GM12878 (cell line): ENCODE results near the gene SAPCD2. TPM values are rescaled to one million over a fixed set of nuclear protein-coding genes. Genes with fewer than 3 reads are reported as not detected.

Experiments used
- ATAC-seq: fragments of 200-7000 bp; cut with Tn5 transposase; 3 replicates; pipeline ENCODE4 v1.9.1; 2020; ENCODE audit warnings: mild to moderate bottlenecking, moderate library complexity
- BruUV-seq: library from RNA; stranded (reverse); fragments of 400-500 nt; replicated peaks from 2 replicates; lab custom pipeline; 2021; lab: Mats Ljungman, UMichigan
- CTCF ChIA-PET: fragments of 300-600 bp; sonication (Branson Sonifier 250); formaldehyde crosslinking; extraction: SDS; loops from one replicate; lab custom pipeline; 2021; ENCODE audit warnings: inconsistent platforms; lab: Yijun Ruan, JAX
- POLR2A ChIA-PET: fragments of 350-600 bp; formaldehyde crosslinking; extraction: SDS; loops from one replicate; lab custom pipeline; 2021; ENCODE audit warnings: inconsistent platforms; lab: Charles Lee
- RAD21 ChIA-PET: fragments of 300-600 bp; sonication (Branson Sonifier 250); formaldehyde crosslinking; loops from one replicate; lab custom pipeline; 2023; ENCODE audit warnings: antibody characterized with exemption; ENCODE audit not compliant: unreplicated experiment; lab: Charles Lee
- SMC1A ChIA-PET: fragments of 300-600 bp; sonication (Branson Sonifier 250); formaldehyde crosslinking; loops from one replicate; lab custom pipeline; 2023; ENCODE audit not compliant: unreplicated experiment, uncharacterized antibody; lab: Charles Lee
- DNase-seq: peaks from one replicate; pipeline ENCODE4 v3.0.0-alpha.2; 2011; ENCODE audit warnings: low read depth, low spot score
- FAIRE-seq: peaks from 3 replicates; lab custom pipeline; 2011; peaks lifted over from hg19 to GRCh38; lab: Jason Lieb, UNC
- H2AFZ ChIP-seq: 2 replicates; pipeline ENCODE4 v1.6.0; 2011; ENCODE audit warnings: low read depth, low read length, control low read depth; ENCODE audit not compliant: control insufficient read depth
- H3K27ac ChIP-seq: 2 replicates; pipeline ENCODE4 v1.5.1; 2011; ENCODE audit warnings: control low read depth; ENCODE audit not compliant: control insufficient read depth, insufficient read depth
- H3K27me3 ChIP-seq, 2 experiments: replicated peaks in 1 of 2; 2 replicates each; pipeline versions ENCODE4 v1.6.0 to v1.6.1; 2011; ENCODE audit warnings: low read length in 1 of 2; ENCODE audit not compliant: control insufficient read depth in 2 of 2, insufficient read depth in 2 of 2
- H3K36me3 ChIP-seq, 2 experiments: 2 replicates each; pipeline ENCODE4 v1.5.1; 2011; ENCODE audit warnings: low read length in 1 of 2; ENCODE audit not compliant: control insufficient read depth in 2 of 2, insufficient read depth in 2 of 2
- H3K4me1 ChIP-seq: 2 replicates; pipeline ENCODE4 v1.6.1; 2011; ENCODE audit warnings: mild to moderate bottlenecking, low read length, moderate library complexity, mixed read lengths; ENCODE audit not compliant: control insufficient read depth, insufficient read depth
- H3K4me2 ChIP-seq: 2 replicates; pipeline ENCODE4 v1.6.0; 2011; ENCODE audit warnings: control low read depth; ENCODE audit not compliant: control insufficient read depth, insufficient read depth
- H3K4me3 ChIP-seq: fragments of 200-600 bp; sonication (generic); 2 replicates; pipeline ENCODE4 v1.5.1; 2016
- H3K79me2 ChIP-seq: 2 replicates; pipeline ENCODE4 v1.6.0; 2011; ENCODE audit warnings: low read length; ENCODE audit not compliant: control insufficient read depth, insufficient read depth
- H3K9ac ChIP-seq: 2 replicates; pipeline ENCODE4 v1.8.0; 2011; ENCODE audit warnings: low read length, control low read depth, mixed read lengths; ENCODE audit not compliant: control insufficient read depth, insufficient read depth
- H3K9me3 ChIP-seq: replicated peaks from 3 replicates; pipeline ENCODE4 v1.5.1; 2011; ENCODE audit warnings: mild to moderate bottlenecking, low read length; ENCODE audit not compliant: control insufficient read depth, insufficient read depth
- H4K20me1 ChIP-seq: 2 replicates; pipeline ENCODE4 v1.6.0; 2011; ENCODE audit not compliant: control insufficient read depth, insufficient read depth
- BACH1 ChIP-seq: fragments of 450-650 bp; IDR thresholded peaks from 2 replicates; pipeline ENCODE4 v1.6.1; 2017; ENCODE audit warnings: mild to moderate bottlenecking, borderline replicate concordance
- CBX5 ChIP-seq: sonication (generic); IDR thresholded peaks from 2 replicates; pipeline ENCODE4 v1.6.1; 2016; ENCODE audit warnings: low read depth, moderate library complexity, mild to moderate bottlenecking, inconsistent platforms
- EP300 ChIP-seq, 2 experiments: fragments of 150-350 bp in 1 of 2; IDR thresholded peaks; 2 replicates each; pipeline ENCODE4 v1.6.1; 2011 to 2012; ENCODE audit warnings: low read depth in 2 of 2, low read length in 2 of 2, borderline replicate concordance in 1 of 2, improper control_type of control experiment in 1 of 2, inconsistent platforms in 1 of 2; ENCODE audit not compliant: control insufficient read depth in 1 of 2
- MEF2B ChIP-seq: fragments of 450-650 bp; IDR thresholded peaks from 2 replicates; pipeline ENCODE4 v1.6.1; 2018; ENCODE audit warnings: mild to moderate bottlenecking, moderate library complexity; ENCODE audit not compliant: partially characterized antibody, poor library complexity, severe bottlenecking
- NBN ChIP-seq: fragments of 450-650 bp; IDR thresholded peaks from 2 replicates; pipeline ENCODE4 v1.6.1; 2016
- RB1 ChIP-seq: fragments of 450-650 bp; formaldehyde crosslinking; IDR thresholded peaks from 2 replicates; pipeline ENCODE4 v1.6.1; 2017; ENCODE audit warnings: mild to moderate bottlenecking, borderline replicate concordance
- RCOR1 ChIP-seq: conservative IDR thresholded peaks from 2 replicates; pipeline ENCODE4 v1.6.1; 2012; ENCODE audit warnings: low read depth, low read length, improper control_type of control experiment
- SREBF2 ChIP-seq: IDR thresholded peaks from 2 replicates; pipeline ENCODE4 v1.6.1; 2012; ENCODE audit warnings: mild to moderate bottlenecking, low read length
- SRF ChIP-seq, 2 experiments: IDR thresholded peaks; 2 replicates each; pipeline ENCODE4 v1.6.1; 2011; ENCODE audit warnings: low read depth in 2 of 2, low read length in 2 of 2, mild to moderate bottlenecking in 1 of 2, moderate library complexity in 1 of 2
- TARDBP ChIP-seq: IDR thresholded peaks from 2 replicates; pipeline ENCODE4 v1.6.1; 2016; ENCODE audit warnings: borderline replicate concordance
- WGBS: methylation state at CpG from one replicate; pipeline ENCODE4 v1.1.6; 2016; ENCODE audit warnings: low lambda C conversion rate; ENCODE audit not compliant: insufficient replicate concordance, insufficient coverage; ENCODE audit errors: missing lambda C conversion rate; 5-methylcytosine and 5-hydroxymethylcytosine counted together
- in situ Hi-C: fragments of 300-500 bp; cut with MboI; formaldehyde crosslinking; loops from 9 replicates; pipeline ENCODE4 v1.14.3; 2018; ENCODE audit warnings: mixed read lengths
- intact Hi-C: fragments of 100-400 bp; cut with micrococcal nuclease; formaldehyde crosslinking; loops from one replicate; pipeline ENCODE4 v1.14.2; 2022; ENCODE audit not compliant: unreplicated experiment
- polyA plus RNA-seq, 11 experiments: library from polyadenylated mRNA; depleted of rRNA in 4 of 11; unstranded in 6 of 11; stranded (reverse) in 5 of 11; fragments of >200 nt; fragmentation: Nextera tagmentation in 4 of 11; fragmentation: Illumina TruSeq in 1 of 11; extraction: Ambion mirVana in 4 of 11; extraction: Trizol in 1 of 11; gene quantifications; 1 replicate in 1 of 11; 2 replicates in 10 of 11; pipeline versions ENCODE4 v1.2.1 to v1.2.3, GENCODE V29; 2011 to 2016; ENCODE audit warnings: inconsistent platforms in 2 of 11, missing spikeins in 2 of 11, low read depth in 1 of 11
- total RNA-seq, 4 experiments: library from RNA; depleted of rRNA in 3 of 4; stranded (reverse); fragments of >200 nt in 3 of 4; fragmentation: Illumina TruSeq in 1 of 4; extraction: Trizol in 1 of 4; gene quantifications; 2 replicates each; pipeline versions ENCODE4 v1.2.1 to v1.2.3, GENCODE V29; 2013 to 2021
- TF ChIP-seq, protein P1 (sequence below): fragments of 450-650 bp; IDR thresholded peaks from 2 replicates; pipeline ENCODE4 v1.6.1; 2016; ENCODE audit warnings: mild to moderate bottlenecking
- TF ChIP-seq, protein P2 (sequence below): fragments of 450-650 bp; IDR thresholded peaks from 2 replicates; pipeline ENCODE4 v1.6.1; 2016; ENCODE audit warnings: mild to moderate bottlenecking, moderate library complexity, borderline replicate concordance

SAPCD2 gene
- total and polyA plus RNA-seq, 10 of the 15 experiments (the other 5 are each of a cell fraction or from before 2014, with no cell fraction given): 1.6 to 35.2 (median 7.2) TPM

DNA sequence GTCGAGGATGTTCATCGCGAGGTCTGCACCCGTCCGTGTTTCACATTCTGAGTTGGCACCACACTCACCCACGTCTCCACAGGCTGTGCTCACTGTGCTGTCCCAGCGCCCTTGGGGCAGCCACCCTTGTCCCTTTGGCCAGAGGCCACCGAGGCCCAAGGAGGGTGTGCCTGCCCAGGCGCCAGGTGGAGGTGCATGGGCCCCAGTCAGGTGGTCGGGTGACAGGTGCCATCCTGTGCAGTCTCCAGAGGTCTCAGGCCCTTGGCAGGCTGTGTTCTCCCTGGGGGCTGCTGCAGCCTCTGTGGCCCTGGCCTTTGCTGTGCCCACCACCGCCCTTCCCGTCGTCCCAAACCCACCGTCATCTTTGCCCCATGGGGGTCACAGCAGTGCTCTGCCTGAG lies 28.9 kb upstream of the SAPCD2 start (continued):
- TF ChIP-seq, protein P1, sequence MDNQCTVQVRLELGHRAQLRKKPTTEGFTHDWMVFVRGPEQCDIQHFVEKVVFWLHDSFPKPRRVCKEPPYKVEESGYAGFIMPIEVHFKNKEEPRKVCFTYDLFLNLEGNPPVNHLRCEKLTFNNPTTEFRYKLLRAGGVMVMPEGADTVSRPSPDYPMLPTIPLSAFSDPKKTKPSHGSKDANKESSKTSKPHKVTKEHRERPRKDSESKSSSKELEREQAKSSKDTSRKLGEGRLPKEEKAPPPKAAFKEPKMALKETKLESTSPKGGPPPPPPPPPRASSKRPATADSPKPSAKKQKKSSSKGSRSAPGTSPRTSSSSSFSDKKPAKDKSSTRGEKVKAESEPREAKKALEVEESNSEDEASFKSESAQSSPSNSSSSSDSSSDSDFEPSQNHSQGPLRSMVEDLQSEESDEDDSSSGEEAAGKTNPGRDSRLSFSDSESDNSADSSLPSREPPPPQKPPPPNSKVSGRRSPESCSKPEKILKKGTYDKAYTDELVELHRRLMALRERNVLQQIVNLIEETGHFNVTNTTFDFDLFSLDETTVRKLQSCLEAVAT: no peak
- no peak for TF ChIP-seq SRF (IDR thresholded peaks at IDR 0.05; ENCODE audit: low read depth in 2 of 2, low read length in 2 of 2)
- TF ChIP-seq NBN: no peak
- no peak for TF ChIP-seq RB1

DNA sequence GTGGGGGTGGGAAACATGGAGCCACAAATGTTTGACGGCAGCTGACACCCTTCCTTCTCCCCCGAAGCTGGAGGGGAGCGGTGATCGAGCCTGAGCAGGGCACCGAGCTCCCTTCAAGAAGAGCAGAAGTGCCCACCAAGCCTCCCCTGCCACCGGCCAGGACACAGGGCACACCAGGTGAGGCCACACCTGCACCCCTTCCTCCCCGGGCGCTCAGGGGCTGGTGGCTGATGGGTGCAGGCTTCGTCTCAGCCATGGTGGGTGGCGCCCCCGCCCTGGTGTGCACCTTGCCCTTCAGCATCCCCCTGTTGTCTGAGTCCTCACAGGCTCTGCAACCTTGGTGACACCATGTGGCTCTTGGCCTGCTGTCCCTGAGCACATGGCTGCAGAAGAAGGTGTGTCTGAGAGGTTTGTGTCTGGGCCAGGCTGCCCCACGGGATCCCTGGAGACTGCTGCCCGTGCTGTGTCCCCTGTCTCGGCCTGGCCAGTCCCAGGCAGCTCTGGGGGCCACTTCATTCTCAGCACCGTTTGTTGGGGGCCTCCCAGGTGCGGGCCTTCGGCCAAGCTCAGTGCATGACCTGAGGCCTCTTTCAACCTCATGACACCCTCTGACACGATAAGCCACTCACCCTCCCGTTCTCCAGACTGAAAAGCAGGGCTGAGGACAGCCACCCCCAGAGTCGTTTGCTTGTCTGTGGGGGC lies 27.6 kb upstream of the SAPCD2 start:
- Histone ChIP-seq H3K4me1 (peaks cover 11% of the 10 kb centered on the region), H3K4me2 (no peak overlapping the region), H3K9ac (no peak overlapping the region), H3K36me3 (peaks cover 25 to 39% of the 10 kb centered on the region in 2 experiments; a peak in 3 of 4 replicates), H3K9me3 (peaks cover 11% of the 10 kb centered on the region; the same call in 2 of the 3 replicates), H4K20me1 (no peaks in the 10 kb centered on the region), H3K4me3 (no peak overlapping the region), H2AFZ (no peak overlapping the region), H3K27me3 (no peaks in the 10 kb centered on the region), H3K27ac (no peak overlapping the region), H3K79me2 (no peaks in the 10 kb centered on the region)
- CTCF ChIA-PET: interaction anchor here (0.9 to 1.0 kb wide), 2 partner anchors 30 to 306 kb away, joined by 3 to 4 read pairs; no protein-coding TSS in a partner anchor
- DNase-seq: no peak
- POLR2A ChIA-PET: interaction anchor here (0.5 to 2.8 kb wide), 2 partner anchors 11 to 28 kb away, joined by 3 to 38 read pairs; partner anchors contain the start of gene MAN1B1
- 83% methylated on average over 16 of the region's 20 CpGs for WGBS
- no peak for FAIRE-seq
- ATAC-seq: no peak
- intact Hi-C loops (no loop called here), in situ Hi-C loops (no loop called here)
- RAD21 ChIA-PET: interaction anchor here (1.0 kb wide), 1 partner anchor 11 kb away, joined by 3 read pairs; the partner anchor contains the start of gene MAN1B1
- no TSS peak for BruUV-seq
- SMC1A ChIA-PET: interaction anchor here (1.1 kb wide), 1 partner anchor 17 kb away, joined by 3 read pairs; no protein-coding TSS in a partner anchor
- no peak for TF ChIP-seq SREBF2
- no peak for TF ChIP-seq TARDBP
- TF ChIP-seq, protein P1: no peak
- TF ChIP-seq RCOR1: no peak
- TF ChIP-seq CBX5: no peak
- no peak for TF ChIP-seq BACH1
- TF ChIP-seq EP300 (IDR thresholded peaks at IDR 0.05; ENCODE audit: borderline replicate concordance in 1 of 2, control insufficient read depth in 1 of 2, low read depth in 2 of 2, low read length in 2 of 2): no peak
- TF ChIP-seq, protein P2, sequence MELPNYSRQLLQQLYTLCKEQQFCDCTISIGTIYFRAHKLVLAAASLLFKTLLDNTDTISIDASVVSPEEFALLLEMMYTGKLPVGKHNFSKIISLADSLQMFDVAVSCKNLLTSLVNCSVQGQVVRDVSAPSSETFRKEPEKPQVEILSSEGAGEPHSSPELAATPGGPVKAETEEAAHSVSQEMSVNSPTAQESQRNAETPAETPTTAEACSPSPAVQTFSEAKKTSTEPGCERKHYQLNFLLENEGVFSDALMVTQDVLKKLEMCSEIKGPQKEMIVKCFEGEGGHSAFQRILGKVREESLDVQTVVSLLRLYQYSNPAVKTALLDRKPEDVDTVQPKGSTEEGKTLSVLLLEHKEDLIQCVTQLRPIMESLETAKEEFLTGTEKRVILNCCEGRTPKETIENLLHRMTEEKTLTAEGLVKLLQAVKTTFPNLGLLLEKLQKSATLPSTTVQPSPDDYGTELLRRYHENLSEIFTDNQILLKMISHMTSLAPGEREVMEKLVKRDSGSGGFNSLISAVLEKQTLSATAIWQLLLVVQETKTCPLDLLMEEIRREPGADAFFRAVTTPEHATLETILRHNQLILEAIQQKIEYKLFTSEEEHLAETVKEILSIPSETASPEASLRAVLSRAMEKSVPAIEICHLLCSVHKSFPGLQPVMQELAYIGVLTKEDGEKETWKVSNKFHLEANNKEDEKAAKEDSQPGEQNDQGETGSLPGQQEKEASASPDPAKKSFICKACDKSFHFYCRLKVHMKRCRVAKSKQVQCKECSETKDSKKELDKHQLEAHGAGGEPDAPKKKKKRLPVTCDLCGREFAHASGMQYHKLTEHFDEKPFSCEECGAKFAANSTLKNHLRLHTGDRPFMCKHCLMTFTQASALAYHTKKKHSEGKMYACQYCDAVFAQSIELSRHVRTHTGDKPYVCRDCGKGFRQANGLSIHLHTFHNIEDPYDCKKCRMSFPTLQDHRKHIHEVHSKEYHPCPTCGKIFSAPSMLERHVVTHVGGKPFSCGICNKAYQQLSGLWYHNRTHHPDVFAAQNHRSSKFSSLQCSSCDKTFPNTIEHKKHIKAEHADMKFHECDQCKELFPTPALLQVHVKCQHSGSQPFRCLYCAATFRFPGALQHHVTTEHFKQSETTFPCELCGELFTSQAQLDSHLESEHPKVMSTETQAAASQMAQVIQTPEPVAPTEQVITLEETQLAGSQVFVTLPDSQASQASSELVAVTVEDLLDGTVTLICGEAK: no peak
- TF ChIP-seq MEF2B: no peak
